Neural cell (in vitro differentiated cells): ENCODE measurements around the gene GON4L.

Experiments used
- EP300 ChIP-seq: fragments of 450-650 bp; conservative IDR thresholded peaks from 2 replicates; pipeline ENCODE4 v1.6.1; 2014; ENCODE audit warnings: antibody characterized with exemption, mild to moderate bottlenecking, moderate library complexity; ENCODE audit not compliant: poor library complexity, severe bottlenecking
- POLR2AphosphoS5 ChIP-seq: IDR thresholded peaks from 2 replicates; pipeline ENCODE4 v1.6.1; 2012
- RAD21 ChIP-seq: fragments of 450-650 bp; conservative IDR thresholded peaks from 2 replicates; pipeline ENCODE4 v1.6.1; 2014; ENCODE audit warnings: antibody characterized with exemption, mild to moderate bottlenecking, moderate library complexity
- SMC3 ChIP-seq: fragments of 450-650 bp; conservative IDR thresholded peaks from 2 replicates; pipeline ENCODE4 v1.6.1; 2014; ENCODE audit warnings: antibody characterized with exemption, mild to moderate bottlenecking, moderate library complexity; ENCODE audit not compliant: poor library complexity
- TF ChIP-seq, protein P1 (sequence below): fragments of 450-650 bp; IDR thresholded peaks from 2 replicates; pipeline ENCODE4 v1.5.1; 2014; ENCODE audit warnings: antibody characterized with exemption, mild to moderate bottlenecking, moderate library complexity; ENCODE audit not compliant: poor library complexity, severe bottlenecking

DNA sequence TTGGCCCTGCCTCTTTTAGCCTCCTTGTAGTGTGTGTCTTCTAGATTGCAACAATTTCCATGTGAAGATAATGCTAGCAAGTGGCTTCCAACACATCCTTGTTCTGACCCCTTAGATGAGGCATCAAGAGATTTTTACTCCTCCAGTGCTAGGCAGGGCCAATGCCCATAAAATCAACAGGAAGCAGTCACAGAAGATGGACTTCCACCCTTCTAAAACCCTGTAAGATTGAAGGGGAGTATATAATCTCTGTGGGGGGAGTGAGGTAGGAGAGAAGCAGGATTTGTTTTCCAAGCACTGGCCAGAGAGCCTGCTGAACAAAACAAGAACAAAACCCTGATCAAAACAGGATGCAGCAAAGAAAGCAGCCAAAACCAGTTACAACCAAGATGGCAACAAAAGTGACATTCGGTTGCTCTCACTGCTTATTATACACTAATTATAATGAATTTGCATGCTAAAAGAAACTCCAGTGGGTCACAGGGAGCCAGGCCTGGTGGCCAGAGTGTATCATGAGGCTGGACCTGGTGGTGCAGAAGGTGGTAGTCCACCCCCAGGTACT, 12.1 kb downstream of the GON4L start:
- TF ChIP-seq, protein P1, sequence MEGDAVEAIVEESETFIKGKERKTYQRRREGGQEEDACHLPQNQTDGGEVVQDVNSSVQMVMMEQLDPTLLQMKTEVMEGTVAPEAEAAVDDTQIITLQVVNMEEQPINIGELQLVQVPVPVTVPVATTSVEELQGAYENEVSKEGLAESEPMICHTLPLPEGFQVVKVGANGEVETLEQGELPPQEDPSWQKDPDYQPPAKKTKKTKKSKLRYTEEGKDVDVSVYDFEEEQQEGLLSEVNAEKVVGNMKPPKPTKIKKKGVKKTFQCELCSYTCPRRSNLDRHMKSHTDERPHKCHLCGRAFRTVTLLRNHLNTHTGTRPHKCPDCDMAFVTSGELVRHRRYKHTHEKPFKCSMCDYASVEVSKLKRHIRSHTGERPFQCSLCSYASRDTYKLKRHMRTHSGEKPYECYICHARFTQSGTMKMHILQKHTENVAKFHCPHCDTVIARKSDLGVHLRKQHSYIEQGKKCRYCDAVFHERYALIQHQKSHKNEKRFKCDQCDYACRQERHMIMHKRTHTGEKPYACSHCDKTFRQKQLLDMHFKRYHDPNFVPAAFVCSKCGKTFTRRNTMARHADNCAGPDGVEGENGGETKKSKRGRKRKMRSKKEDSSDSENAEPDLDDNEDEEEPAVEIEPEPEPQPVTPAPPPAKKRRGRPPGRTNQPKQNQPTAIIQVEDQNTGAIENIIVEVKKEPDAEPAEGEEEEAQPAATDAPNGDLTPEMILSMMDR, result no peak
- no peak for TF ChIP-seq RAD21
- no peak for TF ChIP-seq SMC3
- TF ChIP-seq POLR2AphosphoS5, result no peak
- no peak for TF ChIP-seq EP300
